A673 (cell line): Measurements from ENCODE around the gene GGT5.

Experiments
- EZH2 ChIP-seq: fragments of 200-600 bp; sonication (generic); IDR thresholded peaks from 2 replicates; pipeline ENCODE4 v1.6.1; 2017; ENCODE audit warnings: borderline replicate concordance, low read depth, mild to moderate bottlenecking, mixed read lengths, antibody characterized with exemption, low read length; ENCODE audit not compliant: poor library complexity, severe bottlenecking
- TF ChIP-seq, protein P1 (sequence below): fragments of 300-800, 200-600 bp; sonication (generic); conservative IDR thresholded peaks from 2 replicates; pipeline ENCODE4 v1.5.1; 2017; ENCODE audit warnings: low read depth, mild to moderate bottlenecking, antibody characterized with exemption, low read length, moderate library complexity, mixed read lengths

DNA sequence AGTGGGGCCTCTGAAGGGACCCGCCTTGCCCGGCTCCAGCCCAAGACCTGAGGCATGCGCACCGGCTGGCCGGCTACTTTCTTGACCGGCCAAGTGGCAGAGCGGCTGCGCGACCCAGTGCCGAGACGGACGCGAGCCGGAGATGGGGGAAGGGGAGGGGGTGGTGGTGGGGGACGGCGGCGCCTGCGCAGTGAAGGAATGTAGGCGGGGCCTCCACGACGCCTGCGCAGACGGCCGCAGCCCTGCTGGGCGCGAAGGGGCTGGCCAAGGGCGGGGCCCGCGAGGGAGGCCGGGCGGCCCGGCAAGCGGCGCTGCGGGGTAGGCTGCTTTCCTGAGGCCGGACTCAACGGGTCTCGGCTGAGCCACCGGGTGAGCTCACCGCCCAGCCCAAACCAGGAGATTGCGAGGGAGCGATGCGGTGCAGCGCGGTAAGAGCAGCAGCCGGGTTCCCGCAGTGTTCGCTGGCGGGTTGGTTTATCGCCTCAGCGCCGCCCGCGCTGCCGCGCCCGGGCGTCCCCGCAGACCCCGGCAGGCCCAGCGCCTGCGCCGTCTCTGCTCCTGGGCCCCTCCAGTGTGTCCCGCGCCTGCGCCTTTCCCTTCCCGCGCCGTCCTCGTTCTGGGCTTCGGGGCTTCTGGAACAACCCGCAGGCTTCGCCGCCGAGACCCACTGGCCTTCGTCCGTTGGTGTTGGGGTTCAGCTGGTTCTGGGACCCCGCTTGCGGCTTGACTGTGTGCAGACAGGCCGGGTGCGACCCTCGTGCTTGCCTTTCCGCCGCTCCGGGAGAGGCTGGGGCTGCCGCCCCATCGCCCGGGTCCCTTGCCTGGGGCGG lies 25.9 kb upstream of the GGT5 start, which contains the start of gene SPECC1L:
- TF ChIP-seq, protein P1, sequence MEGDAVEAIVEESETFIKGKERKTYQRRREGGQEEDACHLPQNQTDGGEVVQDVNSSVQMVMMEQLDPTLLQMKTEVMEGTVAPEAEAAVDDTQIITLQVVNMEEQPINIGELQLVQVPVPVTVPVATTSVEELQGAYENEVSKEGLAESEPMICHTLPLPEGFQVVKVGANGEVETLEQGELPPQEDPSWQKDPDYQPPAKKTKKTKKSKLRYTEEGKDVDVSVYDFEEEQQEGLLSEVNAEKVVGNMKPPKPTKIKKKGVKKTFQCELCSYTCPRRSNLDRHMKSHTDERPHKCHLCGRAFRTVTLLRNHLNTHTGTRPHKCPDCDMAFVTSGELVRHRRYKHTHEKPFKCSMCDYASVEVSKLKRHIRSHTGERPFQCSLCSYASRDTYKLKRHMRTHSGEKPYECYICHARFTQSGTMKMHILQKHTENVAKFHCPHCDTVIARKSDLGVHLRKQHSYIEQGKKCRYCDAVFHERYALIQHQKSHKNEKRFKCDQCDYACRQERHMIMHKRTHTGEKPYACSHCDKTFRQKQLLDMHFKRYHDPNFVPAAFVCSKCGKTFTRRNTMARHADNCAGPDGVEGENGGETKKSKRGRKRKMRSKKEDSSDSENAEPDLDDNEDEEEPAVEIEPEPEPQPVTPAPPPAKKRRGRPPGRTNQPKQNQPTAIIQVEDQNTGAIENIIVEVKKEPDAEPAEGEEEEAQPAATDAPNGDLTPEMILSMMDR: no peak
- no peak for TF ChIP-seq EZH2
